ENCODE measurements around the gene ZNF286A.
"Not testable (repeated sequence)": the region's sequence is repeated elsewhere in the genome, so short reads cannot be mapped to it uniquely, and the experiment has no call there.

ZNF286A gene

DNA sequence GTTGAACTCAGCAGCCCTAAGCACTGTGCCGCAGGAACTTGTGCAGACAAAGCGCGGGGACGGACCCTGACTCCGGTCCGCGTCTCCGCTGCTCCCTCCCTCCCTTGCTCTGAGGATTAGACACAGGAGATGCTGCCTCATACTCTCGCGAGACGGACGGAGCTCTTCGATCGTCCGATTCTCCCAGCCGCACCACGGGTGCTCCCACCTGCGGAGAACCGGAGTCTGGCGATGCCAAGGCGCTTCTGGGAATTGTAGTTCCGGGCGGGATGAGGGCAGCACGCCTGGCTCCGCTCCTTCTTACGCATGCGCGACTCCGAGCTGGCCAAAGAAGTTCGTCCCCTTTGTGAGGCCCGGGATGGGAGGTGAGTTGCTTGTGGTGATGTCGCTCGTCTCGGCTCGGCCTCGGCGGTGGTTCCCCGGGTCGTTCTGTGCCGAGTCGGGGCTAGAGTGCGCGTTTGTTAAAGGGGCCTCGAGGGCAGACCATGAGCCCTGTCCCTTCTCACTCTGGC lies at the start of gene ZNF286A:
ZNF286A (plus strand) TSS at position 340 of the 512 bp plus-strand sequence. CDS start 578 bp downstream, outside the sequence.
- TF ChIP-seq GATA3, GATA2 (IDR thresholded peaks at IDR 0.05; ENCODE audit: low read depth, low read length): not testable (repeated sequence)

DNA sequence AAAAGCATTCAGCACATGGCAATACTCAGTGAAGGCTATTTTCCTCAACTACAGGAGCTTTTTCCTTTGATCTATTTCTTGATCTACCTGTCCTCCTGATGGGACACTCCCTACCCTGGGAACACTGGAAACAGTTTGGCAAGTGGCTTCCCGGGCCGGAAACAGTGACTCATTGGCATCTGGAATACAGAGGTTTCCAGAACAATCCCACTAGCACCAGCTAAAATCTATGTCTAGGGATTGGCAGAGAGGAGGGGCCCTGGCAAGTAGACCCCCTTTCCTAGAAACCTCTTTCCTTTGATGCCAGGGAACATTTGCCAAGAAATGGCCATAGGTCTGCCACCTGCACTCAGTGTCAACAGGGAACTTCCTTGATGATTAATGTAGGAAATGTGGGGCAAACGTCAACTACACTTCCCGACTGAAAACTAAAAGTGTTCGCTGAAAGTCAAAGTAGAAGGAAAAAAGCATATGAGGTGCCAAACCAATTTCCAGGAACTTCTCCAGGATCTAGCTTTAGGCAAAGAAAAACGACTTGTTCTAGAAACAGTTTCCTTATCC lies 49.6 kb upstream of the ZNF286A start:
- TF ChIP-seq GATA3 (IDR thresholded peaks at IDR 0.05; ENCODE audit: low read depth, low read length) = no peak
- no peak for TF ChIP-seq GATA2 (IDR thresholded peaks at IDR 0.05; ENCODE audit: low read depth, low read length)

DNA sequence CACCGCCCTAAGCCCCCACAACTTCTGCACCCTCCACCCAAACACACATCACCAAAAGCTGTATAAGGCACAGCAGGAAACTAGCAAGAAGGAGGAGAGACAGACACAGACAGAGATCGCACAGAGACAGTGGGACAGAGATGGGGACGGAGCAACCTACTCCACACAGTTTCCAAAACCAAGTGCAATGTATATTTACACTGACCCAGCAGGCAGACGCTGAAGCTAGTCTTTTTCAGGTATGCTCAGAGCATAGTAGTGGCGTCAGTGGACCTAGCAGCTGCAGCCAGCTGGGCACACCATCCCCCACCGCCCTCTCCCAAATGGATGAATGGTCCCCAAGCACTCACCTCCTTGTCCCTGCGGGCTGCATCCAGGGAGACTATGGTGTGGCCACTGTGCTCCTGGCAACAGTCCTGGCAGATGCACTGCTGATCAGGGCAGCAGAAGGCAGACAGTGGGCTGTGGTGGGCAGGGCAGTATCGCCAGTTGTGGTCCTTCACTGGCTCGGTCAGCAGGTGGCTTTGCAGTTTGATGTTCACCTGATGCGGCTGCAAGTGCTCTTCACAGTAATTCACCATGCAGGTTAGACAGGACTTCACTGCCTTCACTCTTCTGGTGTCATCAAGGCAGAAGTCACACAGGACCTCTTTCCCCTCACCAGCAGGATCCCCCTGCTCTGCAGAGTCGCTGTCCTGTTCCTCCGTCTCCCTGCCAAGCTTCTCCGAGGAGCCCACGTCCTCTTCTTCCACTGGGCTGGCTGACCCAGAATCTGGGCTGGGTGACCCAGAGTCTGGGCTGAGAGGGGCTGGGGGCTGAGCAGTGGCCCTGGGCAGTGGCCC lies 48.6 kb upstream of the ZNF286A start:
- TF ChIP-seq GATA2 (IDR thresholded peaks at IDR 0.05; ENCODE audit: low read depth, low read length) (no peak), GATA3 (IDR thresholded peaks at IDR 0.05; ENCODE audit: low read depth, low read length) (no peak)

DNA sequence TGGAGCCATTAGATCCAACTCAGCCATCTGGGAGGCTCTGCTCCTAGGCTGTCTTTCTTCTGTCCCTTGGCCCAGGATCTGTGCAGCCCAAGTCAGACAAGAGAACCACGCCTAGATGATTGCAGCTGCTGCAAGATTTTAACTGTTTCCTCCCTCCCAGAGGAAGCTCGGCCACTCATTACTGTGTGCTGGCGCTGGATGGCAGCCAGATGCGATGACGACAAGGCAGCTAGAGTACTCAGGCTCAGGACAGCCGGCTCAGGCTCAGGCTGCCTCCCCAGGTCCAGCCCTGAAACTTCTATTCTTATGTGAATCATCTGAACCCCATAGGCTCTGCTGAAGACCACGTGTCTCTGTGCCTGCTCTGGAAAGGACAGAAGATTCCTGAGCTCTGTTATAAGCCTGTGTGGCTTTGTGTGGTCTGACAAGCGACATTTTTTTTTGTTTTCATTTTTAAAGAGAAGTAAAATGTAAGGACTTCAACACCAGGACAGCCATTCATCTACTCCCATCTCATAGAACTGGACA lies 47.9 kb upstream of the ZNF286A start:
- no peak for TF ChIP-seq GATA3 (IDR thresholded peaks at IDR 0.05; ENCODE audit: low read depth, low read length)
- TF ChIP-seq GATA2 (IDR thresholded peaks at IDR 0.05; ENCODE audit: low read depth, low read length) = no peak

DNA sequence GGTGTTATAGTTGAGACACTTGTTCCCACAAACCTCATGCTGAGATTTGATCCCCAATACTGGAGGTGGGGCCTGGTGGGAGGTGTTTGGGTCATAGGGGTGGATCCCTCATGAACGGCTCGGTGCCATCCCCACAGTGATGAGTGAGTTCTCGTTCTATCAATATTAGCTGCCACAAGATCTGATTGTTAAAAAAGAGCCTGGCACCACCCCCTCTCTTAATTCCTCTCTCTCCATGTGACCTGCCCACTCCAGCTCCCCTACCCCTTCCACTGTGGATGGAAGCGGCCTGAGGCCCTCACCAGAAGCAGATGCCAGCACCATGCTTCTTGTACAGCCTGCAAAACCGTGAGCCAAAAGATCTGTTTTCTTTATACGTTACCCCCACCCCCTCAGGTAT lies 46.6 kb upstream of the ZNF286A start:
- TF ChIP-seq GATA3 (IDR thresholded peaks at IDR 0.05; ENCODE audit: low read depth, low read length) = no peak
- TF ChIP-seq GATA2 (IDR thresholded peaks at IDR 0.05; ENCODE audit: low read depth, low read length) = no peak

DNA sequence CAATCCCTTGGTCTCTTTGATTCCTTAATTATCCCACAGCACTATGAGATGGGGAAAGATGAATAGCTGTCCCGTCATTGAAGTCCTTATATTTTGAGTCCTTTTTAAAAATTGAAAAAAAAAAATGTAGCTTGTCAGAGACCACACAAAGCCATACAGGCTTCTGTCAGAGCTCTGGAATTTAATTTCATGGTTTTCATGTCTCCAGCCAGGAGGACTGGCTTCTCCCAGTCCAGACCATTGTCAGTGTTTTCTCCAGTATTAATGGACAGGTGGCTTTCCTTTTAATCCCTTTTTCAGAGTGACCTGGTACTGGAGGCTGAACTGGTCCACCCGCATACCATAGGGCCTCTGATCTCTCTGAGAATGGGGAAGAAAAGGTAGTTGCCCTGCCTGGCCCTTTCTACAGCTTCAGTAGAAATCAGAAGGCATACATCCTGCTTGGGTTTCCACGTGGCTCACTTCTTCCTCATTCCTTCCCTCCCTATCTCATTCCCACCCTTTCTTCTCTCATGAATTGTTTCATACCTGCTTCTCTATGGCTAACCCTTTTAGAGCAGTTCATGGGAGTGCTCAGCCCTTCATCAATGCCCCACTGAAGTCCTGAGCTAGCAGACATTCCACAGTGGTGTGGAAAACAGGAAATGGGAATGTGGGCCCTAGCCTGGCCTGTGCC lies 44.5 kb upstream of the ZNF286A start:
- TF ChIP-seq GATA2 (IDR thresholded peaks at IDR 0.05; ENCODE audit: low read depth, low read length) (no peak), GATA3 (IDR thresholded peaks at IDR 0.05; ENCODE audit: low read depth, low read length) (no peak)

DNA sequence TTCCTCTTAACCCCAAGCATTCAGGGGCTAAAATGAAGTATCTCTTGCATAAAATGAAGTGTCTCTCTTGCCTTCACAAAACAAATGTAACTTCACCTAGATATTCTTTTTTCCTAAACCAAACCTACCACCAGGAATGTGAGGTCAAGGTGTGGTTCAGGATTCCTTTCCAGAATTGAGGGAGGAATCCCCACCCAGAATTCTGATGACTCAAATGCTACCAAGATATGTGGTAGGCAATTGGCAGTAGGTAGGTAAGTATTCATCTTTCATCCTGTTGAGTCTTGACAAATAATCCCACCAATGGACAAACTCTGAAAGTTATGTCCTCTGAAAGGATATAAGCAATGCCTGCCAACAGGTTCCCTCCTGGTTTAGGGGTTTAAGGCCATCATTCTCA lies 41.7 kb upstream of the ZNF286A start:
- TF ChIP-seq GATA2 (IDR thresholded peaks at IDR 0.05; ENCODE audit: low read depth, low read length) (no peak), GATA3 (IDR thresholded peaks at IDR 0.05; ENCODE audit: low read depth, low read length) (no peak)

DNA sequence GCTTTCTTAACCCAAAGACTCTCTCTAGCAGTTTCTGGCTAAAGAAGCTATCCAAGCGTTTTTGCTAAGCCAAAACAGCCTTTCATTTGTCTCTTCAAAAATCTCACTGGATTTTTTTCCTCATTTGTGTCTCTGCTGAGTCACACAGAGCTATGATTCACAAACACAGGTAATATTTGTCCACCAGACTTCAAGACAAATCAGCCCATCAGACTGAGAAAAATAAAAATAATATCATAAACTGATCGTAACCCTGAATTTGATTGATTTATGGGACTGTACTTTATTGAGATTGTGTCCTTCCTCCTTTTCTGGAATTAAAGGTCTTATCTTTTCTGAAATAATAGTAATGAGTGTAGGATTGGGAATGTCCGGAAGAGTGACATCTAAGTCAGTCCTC lies 41.3 kb upstream of the ZNF286A start:
- TF ChIP-seq GATA2 (IDR thresholded peaks at IDR 0.05; ENCODE audit: low read depth, low read length) (no peak), GATA3 (IDR thresholded peaks at IDR 0.05; ENCODE audit: low read depth, low read length) (no peak)

DNA sequence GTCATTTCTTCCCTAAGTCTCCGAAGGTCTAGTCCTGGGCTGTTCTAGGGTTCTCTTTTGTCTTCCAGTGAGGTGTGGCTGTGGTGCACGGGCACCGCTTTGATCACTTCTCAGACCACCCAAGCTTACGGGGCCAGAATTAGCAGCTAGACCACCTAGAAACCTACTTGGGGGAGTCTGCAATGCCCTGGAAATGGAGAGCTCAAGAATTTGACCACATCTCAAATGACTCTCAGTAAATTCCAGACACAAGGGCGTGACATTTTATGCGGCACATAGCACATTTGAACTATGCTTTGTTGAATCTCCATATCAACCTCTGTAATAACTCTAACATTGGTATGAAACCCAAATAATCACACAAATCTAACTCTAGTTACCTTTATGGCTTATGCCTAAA lies 40.3 kb upstream of the ZNF286A start:
- TF ChIP-seq GATA2 (IDR thresholded peaks at IDR 0.05; ENCODE audit: low read depth, low read length) (no peak), GATA3 (IDR thresholded peaks at IDR 0.05; ENCODE audit: low read depth, low read length) (no peak)

DNA sequence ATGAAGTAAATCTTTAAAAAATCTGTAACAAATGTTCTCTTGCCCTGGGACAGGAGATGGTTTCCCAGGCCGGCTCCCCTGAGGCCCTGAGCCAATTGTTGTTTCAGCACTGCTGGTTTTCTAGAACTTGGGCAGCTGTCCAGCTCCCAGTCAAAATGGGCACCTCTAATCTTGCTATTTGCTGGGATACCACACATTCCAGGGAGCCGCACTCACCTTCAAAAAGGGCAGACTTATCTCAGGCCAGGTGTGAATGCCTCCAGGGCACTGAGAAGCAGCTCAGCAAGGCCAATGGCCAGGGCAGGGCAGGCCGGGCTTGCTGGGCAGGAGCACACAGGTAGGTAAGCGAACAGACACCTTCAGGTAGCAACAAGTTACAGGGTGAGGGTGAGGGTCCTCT lies 39.9 kb upstream of the ZNF286A start:
- TF ChIP-seq GATA2 (IDR thresholded peaks at IDR 0.05; ENCODE audit: low read depth, low read length) = no peak
- no peak for TF ChIP-seq GATA3 (IDR thresholded peaks at IDR 0.05; ENCODE audit: low read depth, low read length)

DNA sequence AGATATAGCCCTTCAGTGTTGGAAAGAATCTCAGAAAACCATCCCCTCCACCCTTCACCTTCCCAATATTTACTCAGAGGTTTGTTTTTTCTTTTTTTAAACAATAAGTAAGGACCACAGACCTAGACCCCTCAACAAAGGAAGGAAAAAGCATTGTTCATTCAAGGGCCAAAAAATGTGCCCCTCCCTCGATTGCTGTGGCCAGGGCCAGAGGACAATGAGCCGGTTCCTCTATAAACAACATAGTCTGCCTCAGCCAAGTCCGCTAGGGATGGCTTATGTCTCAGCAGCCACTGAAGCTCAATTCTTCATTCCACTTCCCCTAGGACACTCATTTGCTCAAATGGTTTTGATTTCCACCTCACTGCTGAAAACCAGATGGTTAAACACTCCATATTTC lies 39.5 kb upstream of the ZNF286A start:
- TF ChIP-seq GATA2 (IDR thresholded peaks at IDR 0.05; ENCODE audit: low read depth, low read length) (no peak), GATA3 (IDR thresholded peaks at IDR 0.05; ENCODE audit: low read depth, low read length) (no peak)

DNA sequence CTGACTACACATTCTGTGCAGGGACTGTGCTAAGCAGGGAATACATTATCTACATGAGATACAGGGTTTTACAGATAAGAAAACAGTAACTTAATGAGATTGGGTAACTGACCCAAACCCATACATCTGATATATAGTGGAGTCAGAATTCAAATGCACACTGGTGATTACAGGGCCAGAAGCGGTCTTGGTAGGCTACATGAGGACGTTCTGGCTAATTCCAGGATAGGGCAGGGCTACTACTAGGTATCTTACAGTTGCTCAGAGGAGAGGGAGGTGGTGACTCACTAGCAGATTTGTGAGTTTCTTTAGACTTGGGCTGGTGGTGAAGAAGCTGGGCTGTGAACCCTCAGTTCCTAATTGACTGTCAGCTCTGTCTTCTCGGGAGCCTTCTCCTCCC lies 36.9 kb upstream of the ZNF286A start:
- no peak for TF ChIP-seq GATA2 (IDR thresholded peaks at IDR 0.05; ENCODE audit: low read depth, low read length)

DNA sequence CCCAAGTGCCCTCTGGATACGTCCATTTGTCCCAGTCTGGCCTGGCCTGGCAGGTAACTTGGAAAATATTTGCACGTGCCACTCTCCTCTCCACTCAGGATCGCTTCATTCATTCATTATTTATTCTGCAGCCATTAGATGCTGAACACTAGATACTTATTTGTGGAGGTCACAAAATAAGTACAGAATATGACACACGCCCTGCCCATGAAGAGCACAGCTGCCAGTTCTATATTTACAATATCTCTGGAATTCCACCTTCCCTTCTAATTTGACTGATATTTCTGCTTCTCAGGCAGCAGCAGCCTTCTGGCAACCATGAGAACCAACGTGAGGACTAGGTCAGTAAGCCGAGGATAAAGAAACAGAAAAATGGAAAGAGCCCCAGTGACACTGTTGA lies 36.4 kb upstream of the ZNF286A start:
- no peak for TF ChIP-seq GATA3 (IDR thresholded peaks at IDR 0.05; ENCODE audit: low read depth, low read length)

DNA sequence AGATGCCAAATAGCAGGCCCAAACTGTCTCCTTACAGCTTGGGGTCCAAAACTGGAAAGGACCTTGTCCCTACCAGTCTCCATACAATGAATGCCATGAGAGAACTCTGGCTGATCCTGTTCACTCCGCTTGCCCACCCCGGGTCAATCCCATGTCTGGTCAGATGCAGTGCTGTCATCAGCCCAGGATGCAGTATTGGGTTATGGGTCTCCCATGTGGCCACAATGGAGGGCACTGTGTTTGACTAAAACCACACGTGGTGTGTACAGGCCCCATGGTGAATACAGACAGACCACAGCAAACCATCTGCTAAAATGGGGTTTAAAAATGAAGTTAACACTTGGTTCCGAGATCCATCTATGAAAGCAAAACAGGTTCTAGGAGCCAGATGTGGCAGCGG lies 35.9 kb upstream of the ZNF286A start:
- TF ChIP-seq GATA3 (IDR thresholded peaks at IDR 0.05; ENCODE audit: low read depth, low read length) (no peak), GATA2 (IDR thresholded peaks at IDR 0.05; ENCODE audit: low read depth, low read length) (no peak)
